AG20443 (cell line): ENCODE data around the gene CLDN3.
"Not testable (repeated sequence)": the region's sequence is repeated elsewhere in the genome, so short reads cannot be mapped to it uniquely, and the experiment has no call there.

Source experiments
- DNase-seq: peaks from one replicate; pipeline ENCODE4 v3.0.0; 2012; ENCODE audit warnings: low spot score, mixed read lengths

Gene CLDN3, protein sequence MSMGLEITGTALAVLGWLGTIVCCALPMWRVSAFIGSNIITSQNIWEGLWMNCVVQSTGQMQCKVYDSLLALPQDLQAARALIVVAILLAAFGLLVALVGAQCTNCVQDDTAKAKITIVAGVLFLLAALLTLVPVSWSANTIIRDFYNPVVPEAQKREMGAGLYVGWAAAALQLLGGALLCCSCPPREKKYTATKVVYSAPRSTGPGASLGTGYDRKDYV

DNA sequence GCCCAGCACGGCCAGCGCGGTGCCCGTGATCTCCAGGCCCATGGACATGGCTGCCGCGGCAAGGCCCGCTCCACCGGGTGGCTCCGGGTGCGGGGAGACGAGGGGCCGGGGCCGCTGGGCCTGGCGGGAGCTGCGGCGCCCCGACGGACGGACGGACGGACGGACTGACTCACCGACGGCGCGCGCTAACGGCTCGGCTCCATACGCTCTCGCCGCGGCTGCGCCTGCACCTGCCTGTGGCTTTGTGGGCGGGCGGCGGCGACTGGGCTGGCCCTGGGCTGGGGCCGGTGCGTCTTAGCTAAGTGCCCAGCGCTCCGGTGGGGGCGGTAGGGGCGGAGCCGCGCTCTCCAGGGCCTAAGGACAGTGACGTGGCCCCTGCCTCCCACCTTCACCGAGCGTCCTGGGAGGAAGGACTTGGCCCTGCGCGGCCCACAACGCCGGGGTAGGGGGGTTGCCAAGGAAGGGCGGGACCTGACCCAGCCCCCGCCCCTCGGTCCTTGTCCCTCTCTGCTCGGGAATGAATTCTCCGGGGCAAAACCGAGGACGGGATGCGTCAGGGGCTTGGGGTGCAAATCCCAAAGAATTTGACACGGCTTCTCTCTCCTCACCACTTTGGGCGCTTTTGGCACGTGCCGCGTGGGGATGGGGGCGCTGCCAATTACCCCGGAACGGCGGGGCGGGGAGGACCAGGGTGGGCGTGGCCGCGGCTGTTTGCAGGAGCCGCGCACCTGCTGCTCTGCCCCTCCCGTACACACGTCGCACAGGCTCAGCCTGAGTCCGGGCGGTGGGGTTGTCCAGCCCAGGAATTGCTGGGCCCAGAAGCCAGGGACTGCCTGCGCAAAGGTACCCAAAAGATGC lies at the start of gene CLDN3:
TSS of gene CLDN3 (minus strand) at position 269 of the 858 bp plus-strand sequence. CDS start at position 48, 221 bp downstream.
- peak; percentile 40 for DNase-seq

DNA sequence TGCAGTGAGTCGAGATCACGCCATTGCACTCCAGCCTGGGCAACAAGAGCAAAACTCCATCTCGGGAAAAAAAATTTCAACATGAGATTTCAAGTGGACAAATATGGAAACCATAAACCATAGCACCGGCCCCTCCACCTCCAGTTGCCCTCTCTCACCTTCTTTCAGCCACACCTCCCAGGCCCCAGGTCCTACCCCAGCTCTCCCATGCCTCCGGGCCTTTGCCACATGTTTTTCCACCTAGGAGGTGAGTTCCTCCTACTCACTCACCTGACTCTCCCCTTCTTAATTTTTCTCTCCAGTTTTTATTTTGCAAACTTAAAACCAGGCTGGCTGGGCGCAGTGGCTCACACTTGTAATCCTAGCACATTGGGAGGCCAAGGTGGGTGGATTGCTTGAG lies 47.1 kb upstream of the CLDN3 start:
- DNase-seq: no peak

DNA sequence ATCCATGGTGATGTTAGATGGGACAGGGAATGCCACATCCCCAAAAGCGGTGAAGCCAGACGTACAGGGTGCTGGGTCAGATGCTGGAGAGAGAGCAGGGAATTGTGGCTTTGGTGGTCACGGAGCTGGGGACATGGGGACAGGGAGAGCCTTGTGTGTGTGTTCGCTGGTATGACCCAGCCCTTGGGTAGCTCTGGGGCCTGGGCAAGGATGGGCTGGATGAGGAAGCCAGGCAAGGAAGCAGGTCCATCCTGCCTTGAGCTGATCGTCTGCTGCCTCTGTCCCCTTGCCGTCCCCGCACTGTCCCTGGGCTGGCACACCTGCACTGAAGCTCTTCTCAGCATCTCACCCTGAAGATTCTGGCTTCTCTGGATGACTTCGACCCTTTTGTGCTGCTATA lies 45.4 kb upstream of the CLDN3 start:
- DNase-seq: no peak

DNA sequence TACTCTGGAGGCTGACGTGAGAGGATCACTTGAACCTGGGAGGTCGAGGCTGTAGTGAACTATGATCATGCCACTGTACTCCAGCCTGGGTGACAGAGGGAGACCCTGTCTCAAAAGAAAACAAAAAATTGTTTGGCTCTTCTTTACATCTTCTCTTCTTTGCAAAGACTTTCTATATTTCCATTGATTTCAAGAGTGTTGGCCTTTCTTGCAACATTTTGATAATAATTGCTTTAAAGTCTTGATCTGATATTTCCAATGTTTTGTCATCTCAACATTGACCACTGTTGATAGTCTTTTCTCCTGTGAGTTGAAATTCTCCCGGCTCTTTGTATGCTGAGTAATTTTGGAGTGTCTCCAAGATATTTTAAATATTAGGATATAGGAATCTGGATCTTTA lies 42.9 kb upstream of the CLDN3 start:
- DNase-seq: no peak

DNA sequence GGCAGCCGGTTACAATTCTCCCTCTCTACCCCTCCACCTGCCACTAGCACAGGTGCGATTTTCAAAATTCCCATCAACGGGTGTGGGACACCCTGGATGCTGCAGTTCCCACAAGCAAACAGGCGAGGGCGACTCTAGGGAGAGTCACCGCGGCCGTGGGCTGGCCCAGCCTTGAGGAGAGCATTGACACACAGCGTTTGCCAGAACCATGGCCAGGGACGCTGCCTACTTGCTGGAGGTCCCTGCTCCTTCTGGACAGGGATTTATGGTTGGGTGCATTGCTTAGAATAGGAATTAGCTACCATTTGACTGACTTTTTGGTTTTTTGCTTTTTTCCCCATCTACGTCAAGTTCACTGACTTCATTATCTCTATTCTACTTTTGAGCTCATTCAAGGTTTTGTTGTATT lies 41.7 kb upstream of the CLDN3 start:
- DNase-seq: peak; percentile 88

DNA sequence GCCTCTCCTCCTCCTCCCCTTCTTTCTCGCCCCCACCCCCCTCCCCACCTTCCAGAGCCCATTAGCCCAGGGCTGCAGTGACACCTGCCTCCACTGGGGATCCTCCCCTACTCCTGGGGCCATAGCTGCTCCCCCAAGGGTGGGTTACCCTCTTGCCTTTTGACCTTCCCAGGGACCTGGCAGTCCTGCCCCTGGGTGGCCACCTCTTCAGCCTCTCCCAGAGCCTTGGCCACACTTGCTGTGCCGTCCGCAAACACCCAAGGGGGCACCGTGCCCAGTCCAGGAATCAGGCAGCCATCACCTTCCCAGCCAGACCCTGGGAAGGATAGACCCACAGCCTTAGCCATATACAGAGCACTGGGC lies 40.9 kb upstream of the CLDN3 start:
- DNase-seq: no peak

DNA sequence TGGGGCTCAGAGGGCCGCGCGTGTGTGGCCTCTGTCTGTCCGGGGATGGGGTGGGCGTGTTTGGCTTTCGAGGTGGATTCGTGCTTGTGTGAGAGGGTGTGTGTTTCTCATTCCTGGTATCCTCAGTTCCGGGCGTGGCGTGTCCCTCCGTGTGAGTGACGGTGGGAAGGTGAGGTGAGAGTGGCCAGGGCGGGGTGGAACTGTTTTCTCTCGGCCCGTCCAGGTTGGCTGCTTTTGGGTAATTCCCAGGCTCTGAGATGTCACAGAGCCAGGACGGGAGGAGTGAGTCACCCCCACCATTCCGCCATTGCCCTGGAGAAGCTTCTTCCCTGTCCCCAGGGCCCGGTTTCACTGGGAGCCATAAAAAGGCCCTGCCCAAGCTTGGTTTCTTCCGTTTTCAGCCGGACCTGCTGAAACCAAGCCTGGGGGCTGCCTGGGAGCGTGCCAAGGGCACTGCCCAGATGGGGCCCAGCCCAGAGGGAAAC lies 39.4 kb upstream of the CLDN3 start:
- DNase-seq: no peak

DNA sequence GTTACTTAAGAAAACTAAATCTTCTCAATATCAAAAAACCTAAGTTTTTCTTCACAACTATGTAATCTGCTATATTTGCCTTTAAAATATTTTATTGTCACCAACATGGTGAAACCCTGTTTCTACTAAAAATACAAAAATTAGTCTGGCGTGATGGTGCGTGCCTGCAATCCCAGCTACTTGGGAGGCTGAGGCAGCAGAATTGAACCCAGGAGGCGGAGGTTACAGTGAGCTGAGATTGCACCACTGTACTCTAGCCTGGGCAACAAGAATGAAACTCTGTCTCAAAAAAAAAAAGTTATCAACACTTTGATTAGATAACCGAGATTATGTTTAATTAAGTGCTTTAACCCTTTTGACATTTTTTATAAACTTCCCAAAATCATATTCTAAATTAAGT lies 32.4 kb upstream of the CLDN3 start:
- DNase-seq: no peak

DNA sequence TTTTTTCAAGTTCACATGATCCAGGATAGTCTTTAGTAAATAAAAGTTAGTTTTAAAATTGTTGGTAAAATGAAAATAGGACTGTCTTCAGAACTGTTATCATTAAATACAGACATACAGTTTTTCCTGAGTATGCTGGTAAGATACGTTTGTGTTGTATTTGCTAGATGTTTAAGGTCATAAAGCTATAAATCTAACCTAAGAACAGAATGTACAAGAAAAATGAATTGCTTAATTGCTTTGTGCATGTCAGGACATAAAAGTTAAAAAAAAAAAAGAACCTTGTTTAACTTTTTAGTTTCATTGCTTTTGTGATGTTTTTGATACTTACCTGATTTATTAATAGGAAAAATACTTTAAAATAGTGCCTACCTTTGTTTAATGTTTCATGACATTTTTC lies 31.5 kb upstream of the CLDN3 start:
- no peak for DNase-seq

DNA sequence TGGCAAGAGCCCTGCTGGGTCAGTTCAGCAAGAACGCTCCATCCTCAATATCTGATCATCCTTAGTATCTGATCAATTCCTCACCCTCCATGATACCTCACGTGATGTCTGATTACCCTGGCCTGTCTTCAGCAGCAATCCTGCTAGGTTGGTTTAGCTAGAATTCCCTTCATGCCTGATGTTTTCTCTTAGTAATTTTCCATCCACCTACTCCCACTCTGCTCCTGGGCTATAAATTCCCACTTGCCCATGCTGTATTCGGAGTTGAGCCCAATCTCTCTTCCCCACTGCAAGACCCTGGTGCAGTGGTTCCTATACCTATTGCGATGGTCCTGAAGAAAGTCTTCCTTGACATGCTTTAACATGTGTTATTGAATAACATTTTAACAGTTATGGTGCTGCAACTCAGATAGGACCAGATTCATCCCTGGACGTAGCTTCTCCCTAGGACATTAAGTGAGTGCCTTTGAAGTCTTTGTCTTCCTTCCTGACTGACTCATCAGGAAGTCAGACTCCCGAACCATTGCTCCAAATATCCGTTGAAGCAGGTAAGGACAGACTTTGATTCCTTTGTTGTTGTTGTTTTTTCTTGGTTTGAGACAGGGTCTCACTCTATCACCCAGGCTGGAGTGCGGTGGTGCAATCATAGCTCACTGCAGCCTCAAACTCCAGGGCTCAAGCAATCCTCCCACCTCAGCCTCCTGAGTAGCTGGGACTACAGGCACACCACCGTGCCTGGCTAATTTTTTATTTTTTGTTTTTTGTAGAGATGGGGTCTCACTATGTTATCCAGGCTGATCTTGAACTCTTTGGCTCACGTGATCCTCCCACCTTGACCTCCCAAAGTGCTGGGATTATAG lies 29.4 kb upstream of the CLDN3 start:
- DNase-seq: no peak

DNA sequence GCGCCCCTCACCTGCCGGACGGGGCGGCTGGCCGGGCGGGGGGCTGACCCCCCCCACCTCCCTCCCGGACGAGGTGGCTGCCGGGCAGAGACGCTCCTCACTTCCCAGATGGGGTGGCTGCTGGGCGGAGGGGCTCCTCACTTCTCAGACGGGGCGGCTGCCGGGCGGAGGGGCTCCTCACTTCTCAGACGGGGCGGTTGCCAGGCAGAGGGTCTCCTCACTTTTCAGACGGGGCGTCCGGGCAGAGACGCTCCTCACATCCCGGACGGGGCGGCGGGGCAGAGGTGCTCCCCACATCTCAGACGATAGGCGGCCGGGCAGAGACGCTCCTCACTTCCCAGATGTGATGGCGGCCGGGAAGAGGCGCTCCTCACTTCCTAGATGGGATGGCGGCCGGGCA lies 27.1 kb upstream of the CLDN3 start:
- not testable (repeated sequence) for DNase-seq

DNA sequence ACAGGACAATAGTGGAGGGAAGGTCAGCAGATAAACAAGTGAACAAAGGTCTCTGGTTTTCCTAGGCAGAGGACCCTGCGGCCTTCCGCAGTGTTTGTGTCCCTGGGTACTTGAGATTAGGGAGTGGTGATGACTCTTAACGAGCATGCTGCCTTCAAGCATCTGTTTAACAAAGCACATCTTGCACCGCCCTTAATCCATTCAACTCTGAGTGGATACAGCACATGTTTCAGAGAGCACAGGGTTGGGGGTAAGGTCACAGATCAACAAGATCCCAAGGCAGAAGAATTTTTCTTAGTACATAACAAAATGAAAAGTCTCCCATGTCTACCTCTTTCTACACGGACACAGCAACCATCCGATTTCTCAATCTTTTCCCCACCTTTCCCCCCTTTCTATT lies 26.6 kb upstream of the CLDN3 start:
- DNase-seq: not testable (repeated sequence)

DNA sequence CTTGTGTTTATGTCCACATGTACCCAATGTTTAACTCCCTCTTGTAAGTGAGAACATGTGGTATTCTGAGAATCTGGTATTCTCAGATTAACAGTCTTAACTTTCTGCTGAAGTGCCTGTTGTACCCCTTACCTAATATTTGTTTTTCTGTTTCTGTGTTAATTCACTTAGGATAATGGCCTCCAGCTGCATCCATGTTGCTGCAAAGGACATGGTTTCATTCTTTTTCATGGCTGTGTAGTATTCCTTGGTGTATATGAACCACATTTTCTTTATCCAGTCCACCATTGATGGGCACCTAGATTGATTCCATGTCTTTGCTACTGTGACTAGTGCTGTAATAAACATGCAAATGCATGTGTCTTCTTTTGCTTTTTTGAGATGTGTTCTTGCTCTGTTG lies 25.1 kb upstream of the CLDN3 start:
- not testable (repeated sequence) for DNase-seq

DNA sequence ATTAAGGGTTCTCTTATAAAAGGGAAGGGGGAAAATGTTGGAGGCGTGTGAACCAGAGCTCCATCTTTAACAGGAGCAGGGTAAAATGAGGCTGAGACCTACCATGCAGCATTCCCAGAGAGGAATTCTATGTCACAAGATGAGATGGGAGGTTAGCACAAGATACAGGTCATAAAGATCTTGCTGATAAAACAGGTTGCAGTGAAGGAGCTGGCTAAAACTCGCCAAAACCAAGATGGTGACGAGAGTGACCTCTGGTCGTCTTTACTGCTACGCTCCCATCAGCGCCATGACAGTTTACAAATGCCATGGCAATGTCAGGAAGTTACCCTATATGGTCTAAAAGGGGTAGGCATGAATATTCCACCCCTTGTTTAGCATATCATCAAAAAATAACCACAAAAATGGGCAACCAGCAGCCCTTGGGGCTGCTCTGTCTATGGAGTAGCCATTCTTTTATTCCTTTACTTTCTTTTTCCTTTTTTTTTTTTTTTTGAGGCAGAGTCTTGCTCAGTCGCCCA lies 21.2 kb upstream of the CLDN3 start:
- not testable (repeated sequence) for DNase-seq

DNA sequence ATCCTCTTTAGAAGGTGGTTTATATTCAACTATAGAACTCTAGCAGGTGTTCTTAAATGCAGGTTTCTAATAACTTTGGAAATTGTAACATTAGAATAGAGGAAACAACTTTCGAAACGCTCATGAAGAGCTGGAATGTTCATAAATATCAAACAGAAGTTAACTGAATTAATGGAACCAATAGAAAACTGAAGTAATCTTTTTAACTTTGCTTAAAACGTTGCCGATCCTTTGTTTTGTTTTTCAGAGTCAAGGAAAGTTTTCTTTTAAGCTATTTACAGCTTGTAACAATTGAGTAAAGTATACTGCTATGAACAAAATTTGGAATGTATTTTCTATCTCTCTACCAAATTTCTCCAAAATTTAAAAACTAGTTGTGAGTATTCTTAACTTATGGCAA lies 19.0 kb upstream of the CLDN3 start:
- DNase-seq: no peak

DNA sequence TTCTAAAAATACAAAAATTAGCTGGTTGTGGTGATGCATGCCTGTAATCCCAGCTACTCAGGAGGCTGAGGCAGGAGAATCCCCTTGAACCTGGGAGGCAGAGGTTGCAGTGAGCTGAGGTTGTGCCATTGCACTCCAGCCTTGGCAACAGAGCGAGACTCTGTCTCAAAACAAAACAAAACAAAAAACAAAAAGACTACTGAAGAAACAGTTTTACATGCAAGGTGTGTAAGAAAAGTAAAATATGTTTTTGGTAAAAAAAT lies 17.6 kb upstream of the CLDN3 start:
- DNase-seq: not testable (repeated sequence)

DNA sequence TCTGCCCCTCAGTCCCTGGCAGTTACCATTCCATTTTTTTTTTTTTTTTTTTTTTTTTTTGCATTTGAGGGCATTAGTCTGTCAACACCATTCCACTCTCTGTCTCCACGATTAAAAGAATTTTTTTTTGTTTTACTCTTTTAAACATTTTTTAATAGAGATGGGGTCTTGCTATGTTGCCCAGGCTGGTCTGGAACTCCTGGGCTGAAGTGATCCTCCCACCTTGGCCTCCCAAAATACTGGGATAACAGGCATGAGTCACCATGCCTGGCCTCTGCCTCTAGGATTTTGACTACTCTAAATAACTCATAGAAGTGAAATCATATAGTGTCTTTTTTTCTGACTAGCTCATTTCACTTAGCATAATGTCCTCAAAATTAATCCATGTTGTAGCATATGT lies 16.5 kb upstream of the CLDN3 start:
- no peak for DNase-seq

DNA sequence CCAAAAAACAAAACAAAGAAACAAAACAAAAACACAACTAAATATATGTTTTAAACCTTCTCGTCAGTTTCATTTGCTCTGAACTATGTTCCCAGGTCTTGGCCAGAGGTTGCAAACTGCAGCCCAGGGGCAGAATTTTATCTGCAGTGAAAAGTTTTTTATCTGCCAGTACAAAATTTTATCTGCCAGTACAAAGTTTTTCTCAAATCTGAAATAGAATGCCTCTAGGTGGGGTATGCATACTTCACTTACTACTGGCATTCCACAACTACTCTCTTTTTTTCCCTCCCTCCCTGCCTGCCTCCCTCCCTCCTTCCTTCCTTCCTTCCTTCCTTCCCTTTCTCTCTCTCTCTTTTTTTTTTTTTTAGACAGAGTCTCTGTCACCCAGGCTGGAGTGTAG lies 9.4 kb upstream of the CLDN3 start:
- DNase-seq: no peak

DNA sequence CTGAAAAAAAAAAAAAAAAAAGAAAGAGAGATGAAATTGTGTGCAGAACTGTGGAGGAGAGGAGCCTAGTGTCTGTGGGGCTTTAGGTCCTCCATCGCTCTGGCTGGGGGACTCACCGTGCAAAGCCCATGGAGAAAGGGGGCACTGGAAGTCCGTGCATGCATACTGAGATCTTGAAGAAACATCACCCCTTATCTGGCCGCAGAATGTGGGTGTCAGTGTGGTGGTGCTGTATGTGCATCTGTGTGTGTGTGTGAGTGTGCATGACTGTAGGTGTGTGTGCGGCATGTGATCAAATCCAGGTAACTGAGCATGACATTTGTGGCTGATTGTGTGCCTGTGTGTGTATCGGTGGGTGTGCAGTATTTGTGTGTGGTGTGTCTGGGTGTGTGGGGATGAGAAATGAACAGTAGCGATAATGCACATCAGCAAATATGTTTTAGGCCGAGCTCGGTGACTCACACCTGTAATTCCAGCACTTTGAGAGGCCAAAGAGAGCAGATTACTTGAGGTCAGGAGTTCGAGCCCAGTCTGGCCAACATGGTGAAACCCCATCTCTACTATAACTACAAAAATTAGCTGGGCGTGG lies 8.8 kb upstream of the CLDN3 start:
- DNase-seq: no peak

DNA sequence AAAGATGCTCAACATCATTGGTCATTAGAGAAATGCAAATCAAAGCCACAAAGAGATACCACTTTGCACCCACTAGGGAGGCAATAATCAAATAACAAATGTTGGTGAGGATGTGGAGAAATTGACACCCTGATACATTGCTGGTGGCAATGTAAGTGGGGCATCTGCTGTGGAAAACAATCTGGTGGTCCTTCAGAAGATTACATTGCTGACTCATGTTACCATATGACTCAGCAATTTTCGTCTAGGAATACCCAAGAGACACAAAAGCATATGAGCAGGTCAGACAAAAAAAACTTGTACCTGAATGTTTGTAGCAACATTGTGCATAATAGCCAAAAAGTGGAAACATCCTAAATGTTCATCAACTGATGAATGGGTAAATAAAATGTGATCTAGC lies 4.9 kb upstream of the CLDN3 start:
- no peak for DNase-seq

DNA sequence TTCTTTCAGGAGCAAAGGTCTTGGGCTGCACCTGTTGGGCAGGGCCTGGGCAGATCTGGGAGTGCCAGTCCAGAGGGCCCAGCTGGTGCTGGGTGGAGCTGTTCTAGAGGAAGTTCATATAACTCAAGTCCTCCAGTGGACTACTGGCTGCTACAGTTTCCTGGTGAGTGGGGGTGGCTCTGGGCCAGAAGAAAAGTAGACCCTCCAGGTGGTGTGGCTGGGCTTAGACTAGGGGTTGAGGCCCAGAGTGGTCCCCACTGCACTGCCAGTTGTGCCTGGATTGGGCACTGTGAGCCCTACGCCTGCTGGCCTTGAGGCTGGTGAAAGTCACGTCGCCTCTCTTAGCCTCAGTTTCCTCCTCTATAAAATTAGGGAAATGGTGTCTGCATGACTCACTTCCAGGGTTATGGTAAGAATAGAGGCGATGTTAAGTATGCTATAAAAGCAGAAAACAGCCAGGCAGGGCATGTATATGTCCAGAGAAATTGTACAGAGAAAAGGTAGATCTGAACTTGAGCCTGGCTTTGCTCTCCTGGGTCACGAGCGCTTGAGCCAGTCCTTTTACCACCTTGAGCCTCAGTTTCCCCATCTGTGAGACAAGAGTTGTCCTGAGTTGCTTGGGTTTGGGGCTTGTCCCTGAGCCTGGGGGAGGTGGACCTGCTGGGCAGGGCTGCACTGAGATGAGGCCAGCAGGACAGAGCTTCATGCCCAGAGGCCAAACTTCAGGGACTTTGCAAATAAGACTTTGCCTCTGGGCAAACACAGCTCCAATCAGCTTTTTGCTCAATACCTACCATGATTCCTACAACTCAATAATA lies 3.8 kb upstream of the CLDN3 start:
- DNase-seq: no peak
